HFFc6 (cell line): Measurements from ENCODE around the gene LTF. TPM values are rescaled to one million over a fixed set of nuclear protein-coding genes. Genes with fewer than 3 reads are reported as not detected.

Experiments
- DNase-seq: peaks from one replicate; pipeline ENCODE4 v3.0.0-alpha.2; 2018
- H3K27ac Mint-ChIP-seq: 2 replicates; pipeline ENCODE4 v1.8.0; 2020; ENCODE audit warnings: mild to moderate bottlenecking, mixed read lengths
- H3K27me3 Mint-ChIP-seq: 2 replicates; pipeline ENCODE4 v1.8.0; 2021; ENCODE audit warnings: mild to moderate bottlenecking, moderate library complexity, mixed read lengths; ENCODE audit not compliant: insufficient read depth
- H3K36me3 Mint-ChIP-seq: 2 replicates; pipeline ENCODE4 v1.8.0; 2021; ENCODE audit warnings: low read depth, mixed read lengths
- H3K4me1 Mint-ChIP-seq: 2 replicates; pipeline ENCODE4 v1.8.0; 2020; ENCODE audit warnings: low read depth, mixed read lengths
- H3K4me3 Mint-ChIP-seq: 2 replicates; pipeline ENCODE4 v1.8.0; 2020; ENCODE audit warnings: mild to moderate bottlenecking, moderate library complexity, mixed read lengths
- H3K9me3 Mint-ChIP-seq: 2 replicates; pipeline ENCODE4 v1.8.0; 2020; ENCODE audit warnings: mild to moderate bottlenecking, mixed read lengths
- CTCF ChIP-seq: fragments of 200-600 bp; sonication (generic); IDR thresholded peaks from 2 replicates; pipeline ENCODE4 v1.5.0; 2021; ENCODE audit warnings: antibody characterized with exemption, mild to moderate bottlenecking
- total RNA-seq, 6 experiments: library from RNA; stranded (reverse); fragmentation: NEBNext Ultra II Directional; extraction: Animal tissue kit (Norgen Biotek cat#: 25700); gene quantifications; 2 replicates in 1 of 6; 3 replicates in 5 of 6; pipeline ENCODE4 v1.2.3, GENCODE V29; 2021

LTF gene
- total RNA-seq, 6 experiments from 2014 or later: 0.40 TPM; not detected in 5

DNA sequence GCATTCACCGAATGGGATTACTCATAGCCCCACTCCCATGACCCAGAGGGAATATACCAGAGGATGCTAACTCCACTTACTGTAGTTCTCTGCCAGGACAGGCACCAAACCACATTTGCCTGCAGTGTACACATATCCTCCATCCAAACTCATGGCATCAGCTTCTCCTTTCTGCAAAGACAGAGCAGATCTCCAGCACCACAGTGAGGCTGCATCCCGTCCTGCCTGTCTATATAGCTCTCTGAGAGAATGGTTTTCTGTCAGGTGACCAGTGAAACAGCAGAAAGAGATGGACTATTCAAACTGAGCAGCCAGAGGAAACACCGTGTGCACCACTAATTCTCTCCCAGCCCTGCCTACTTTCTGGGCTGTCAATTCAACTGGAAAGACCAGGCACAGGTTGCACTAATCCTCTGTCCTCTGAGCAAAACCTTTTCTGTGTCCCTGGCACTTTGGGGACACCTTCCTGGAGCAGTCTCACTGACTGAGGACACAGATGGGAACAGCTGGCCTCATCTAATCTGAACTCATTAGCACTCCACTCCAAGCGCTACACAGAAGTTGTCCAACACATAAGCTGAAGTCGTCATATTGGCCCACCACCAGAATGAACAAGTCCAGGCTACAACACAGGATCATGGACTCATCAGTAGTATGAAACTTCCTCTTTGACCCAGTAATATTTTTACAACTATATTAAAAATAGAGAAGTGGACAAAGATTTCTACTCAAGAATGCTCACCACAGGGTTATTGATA is 17.3 kb downstream of the LTF start:
- H3K36me3 Mint-ChIP-seq: no peaks in the 10 kb centered on the region
- no peak for DNase-seq
- H3K27me3 Mint-ChIP-seq: peaks cover 33% of the 10 kb centered on the region
- H3K27ac Mint-ChIP-seq: no peak overlapping the region
- H3K9me3 Mint-ChIP-seq: no peaks in the 10 kb centered on the region
- no peak overlapping the region for H3K4me3 Mint-ChIP-seq
- no peaks in the 10 kb centered on the region for H3K4me1 Mint-ChIP-seq
- no peak for TF ChIP-seq CTCF

- Mint-ChIP-seq H3K4me3 (no peak overlapping the region), H3K27ac (no peak overlapping the region), H3K4me1 (no peaks in the 10 kb centered on the region), H3K36me3 (no peaks in the 10 kb centered on the region), H3K27me3 (peaks cover 36% of the 10 kb centered on the region), H3K9me3 (no peaks in the 10 kb centered on the region)
- peak; percentile 36 for DNase-seq
- peak; percentile 78 for TF ChIP-seq CTCF
Measured at GRCh38 chr3:46442576-46443530, 21.9 kb downstream of the LTF start.

GRCh38 chr3:46440531-46441294 is 24.0 kb downstream of the LTF start:
- Mint-ChIP-seq H3K9me3 (no peaks in the 10 kb centered on the region), H3K4me3 (no peak overlapping the region), H3K27ac (no peak overlapping the region), H3K36me3 (no peaks in the 10 kb centered on the region), H3K4me1 (no peaks in the 10 kb centered on the region), H3K27me3 (peaks cover 30% of the 10 kb centered on the region)
- TF ChIP-seq CTCF: no peak
- no peak for DNase-seq

- Mint-ChIP-seq H3K27ac (no peak overlapping the region), H3K36me3 (no peaks in the 10 kb centered on the region)
- no peak for TF ChIP-seq CTCF
Measured at GRCh38 chr3:46438831-46439230, 25.9 kb downstream of the LTF start.

DNA sequence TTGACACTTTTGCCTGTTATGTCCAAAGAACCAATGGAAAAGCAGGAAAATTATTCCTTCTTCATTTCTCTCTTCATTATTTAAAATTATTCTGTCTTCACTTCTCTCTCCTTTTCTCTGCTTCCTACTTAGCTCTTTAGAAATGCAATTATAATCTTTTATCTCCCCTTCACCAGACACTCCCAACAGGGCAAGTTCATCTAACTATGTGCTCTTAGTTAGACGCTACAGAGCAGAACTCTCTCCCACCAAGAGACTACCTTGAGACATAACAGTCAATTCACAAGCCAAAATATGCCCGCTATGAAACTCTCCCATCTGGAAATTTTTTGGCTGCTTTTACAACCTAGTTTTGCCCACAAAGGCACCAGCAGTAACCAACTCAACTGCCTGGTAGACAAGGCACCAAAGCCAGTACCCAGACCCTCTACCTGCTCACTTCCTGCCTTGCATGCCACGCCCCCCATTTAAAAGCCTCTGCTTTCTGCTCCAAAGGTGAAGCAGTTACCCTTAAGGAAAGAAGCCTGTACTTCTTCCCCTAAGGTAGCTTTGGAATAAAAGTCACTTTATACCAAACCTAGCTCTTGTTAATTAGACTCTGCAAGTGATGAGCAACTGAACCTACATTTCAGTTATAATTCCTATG is 29.5 kb downstream of the LTF start:
- Mint-ChIP-seq H3K4me3 (no peak overlapping the region), H3K27ac (no peak overlapping the region), H3K27me3 (peaks cover 38% of the 10 kb centered on the region), H3K36me3 (peaks cover 8% of the 10 kb centered on the region), H3K9me3 (peaks cover 17% of the 10 kb centered on the region), H3K4me1 (no peaks in the 10 kb centered on the region)
- DNase-seq: no peak
- TF ChIP-seq CTCF: no peak

More at GRCh38 chr3:46438831-46439230, 25.9 kb downstream of the LTF start:
- H3K4me3 Mint-ChIP-seq: no peak overlapping the region
- H3K4me1 Mint-ChIP-seq: no peaks in the 10 kb centered on the region
- peaks cover 35% of the 10 kb centered on the region for H3K27me3 Mint-ChIP-seq
- H3K9me3 Mint-ChIP-seq: no peaks in the 10 kb centered on the region
- DNase-seq: no peak
